GM12801 (cell line): Measurements from ENCODE around the gene BBS4.

Experiments used
- CTCF ChIP-seq: IDR thresholded peaks from one replicate; pipeline ENCODE4 v1.5.1; 2011; ENCODE audit warnings: control low read depth; ENCODE audit not compliant: insufficient read length; ENCODE audit errors: extremely low read depth

Gene BBS4

DNA sequence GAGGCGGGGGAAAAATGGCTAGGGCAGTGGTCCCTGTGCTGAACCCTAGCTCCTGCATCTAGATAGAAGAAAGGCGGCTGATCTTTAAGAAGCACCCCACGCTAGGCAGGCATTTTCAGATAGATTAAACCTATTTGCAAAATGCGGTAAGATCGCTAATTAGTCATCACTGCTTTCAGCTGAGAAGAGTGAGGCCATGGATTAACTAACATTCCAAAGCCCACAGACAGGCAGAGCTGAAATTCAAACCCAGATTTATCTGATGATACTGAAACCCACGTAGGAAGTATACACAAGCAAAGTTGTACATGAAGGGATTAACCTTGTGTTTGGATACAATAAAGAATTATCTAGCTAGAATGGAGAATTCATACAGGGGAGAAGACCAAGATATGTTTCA is 92.8 kb downstream of the BBS4 start:
- no peak for TF ChIP-seq CTCF

GRCh38 chr15:72781631-72782030 is 95.6 kb downstream of the BBS4 start:
- no peak for TF ChIP-seq CTCF

DNA sequence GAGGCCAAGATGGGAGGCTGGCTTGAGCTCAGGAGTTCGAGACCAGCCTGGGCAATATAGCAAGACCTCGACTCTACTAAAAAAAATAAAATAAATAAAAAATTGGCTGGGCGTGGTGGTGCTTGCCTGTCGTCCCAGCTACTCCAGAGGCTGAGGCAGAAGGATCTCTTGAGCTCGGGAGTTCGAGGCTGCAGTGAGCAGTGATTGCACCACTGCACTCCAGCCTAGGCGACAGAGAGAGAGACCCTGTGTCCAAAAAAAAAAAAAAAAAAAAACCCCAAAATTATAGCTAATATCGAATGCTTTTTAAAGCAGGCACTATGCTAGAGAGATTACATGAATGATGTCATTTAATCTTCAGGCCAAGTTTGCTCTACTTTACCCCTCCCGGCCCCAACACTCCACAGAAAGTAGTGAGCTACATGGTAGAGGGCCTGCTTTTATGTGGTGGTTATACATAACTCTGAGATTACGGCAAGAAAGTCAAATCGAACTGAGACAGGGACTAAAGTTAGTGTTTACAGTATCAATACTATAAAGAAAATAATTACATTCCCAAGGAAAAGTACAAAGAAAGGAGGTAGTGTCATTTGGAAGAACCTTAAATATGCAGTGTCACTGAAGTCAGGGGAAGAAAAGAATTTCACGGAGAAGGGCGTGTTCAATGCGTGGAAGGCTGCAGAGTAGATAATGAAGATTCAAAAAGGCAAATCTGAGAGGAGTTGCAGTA is 96.4 kb downstream of the BBS4 start:
- TF ChIP-seq CTCF: no peak

DNA sequence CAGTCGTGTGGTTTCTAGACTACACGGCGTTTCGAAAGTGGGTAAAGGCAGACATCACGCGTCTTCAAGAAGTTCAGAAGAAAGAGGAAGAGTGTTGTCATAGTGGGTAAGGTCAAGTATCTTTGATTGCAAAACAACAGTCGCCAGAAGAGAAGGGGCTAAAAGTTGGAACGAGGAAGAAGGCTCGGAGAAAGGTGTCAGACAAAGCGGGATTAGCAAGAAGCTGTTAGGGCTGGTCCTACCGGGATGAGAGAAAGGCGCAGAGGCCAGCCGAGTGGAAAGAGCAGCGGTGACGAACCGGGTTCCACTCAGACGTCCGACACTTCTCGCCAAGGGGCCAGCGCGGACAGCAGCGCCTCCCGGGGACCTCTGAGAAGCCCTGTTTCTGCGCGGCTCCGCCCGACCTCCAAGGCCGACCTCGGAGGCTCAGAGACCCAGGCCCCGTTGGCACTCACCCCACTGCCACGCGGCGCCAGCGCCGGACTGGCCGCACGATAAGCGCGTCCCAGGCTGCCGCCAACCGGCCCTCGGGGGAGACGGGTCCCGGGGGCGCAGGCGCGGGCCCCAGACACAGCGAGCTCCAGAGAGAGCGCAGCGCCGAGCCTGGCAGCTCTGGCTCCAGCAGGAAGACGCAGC is 97.1 kb downstream of the BBS4 start:
- no peak for TF ChIP-seq CTCF

DNA sequence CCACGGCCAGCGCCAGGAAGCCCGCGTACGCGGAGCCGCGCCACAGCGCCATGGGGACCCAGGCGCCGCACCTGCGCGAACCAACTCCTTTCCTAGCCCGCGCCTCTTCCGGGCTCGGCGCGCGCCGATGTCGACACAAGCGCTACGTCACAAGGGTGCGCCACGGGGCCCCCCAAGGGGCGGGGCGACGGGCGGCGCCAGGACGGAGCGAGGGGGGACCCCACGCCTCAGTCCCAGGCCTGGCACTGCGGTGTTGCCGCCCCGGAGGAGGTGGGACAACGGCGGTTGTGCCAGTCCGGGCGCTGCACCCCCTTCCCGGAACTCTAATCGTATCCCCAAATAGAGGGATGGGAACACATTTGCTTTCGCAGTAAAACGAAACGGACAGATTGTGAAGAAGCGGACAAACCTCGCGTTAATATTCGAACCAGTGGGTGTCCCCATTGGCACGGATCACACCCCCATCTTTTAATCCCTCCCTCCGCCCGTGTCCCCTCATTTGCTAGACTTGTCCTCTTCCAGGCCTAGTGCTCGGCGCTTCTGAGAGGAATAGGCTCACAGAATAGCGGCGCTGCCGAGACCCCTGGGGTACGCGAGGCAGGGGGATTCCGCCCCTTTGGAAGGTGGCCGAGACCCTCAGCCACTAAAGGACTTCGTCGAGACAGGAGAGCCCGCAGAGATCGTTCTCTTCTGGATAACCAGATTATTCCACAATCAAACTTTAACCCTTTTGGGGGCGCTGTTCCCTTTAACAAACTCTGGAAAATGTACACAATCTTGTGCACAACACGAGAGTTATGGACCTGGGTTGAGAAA is 97.8 kb downstream of the BBS4 start, which contains the start of gene ADPGK:
TSS of gene ADPGK (minus strand) at position 119 of the 816 bp plus-strand sequence. CDS start at position 52, 67 bp downstream.
- no peak for TF ChIP-seq CTCF

DNA sequence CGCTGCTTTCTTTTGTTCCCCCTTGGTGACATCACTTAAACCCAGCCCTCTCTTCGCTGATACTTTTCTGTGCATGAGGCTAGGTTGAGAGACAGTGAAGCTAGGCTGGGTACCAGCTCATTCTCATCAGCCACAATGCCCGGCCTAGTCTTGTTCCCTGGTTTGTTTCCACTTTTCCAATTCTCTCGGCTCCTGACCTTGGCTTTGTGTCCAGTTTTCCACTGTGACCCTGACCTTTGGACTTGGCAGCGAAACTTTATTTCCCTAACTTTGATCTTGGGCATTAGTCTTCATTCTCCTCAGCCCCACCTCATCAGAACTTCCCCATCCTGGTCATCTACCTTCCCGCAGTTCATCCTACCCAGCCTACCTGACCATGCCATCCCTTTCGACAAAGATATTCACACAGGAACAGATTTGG is 98.5 kb downstream of the BBS4 start:
- TF ChIP-seq CTCF: no peak

GRCh38 chr15:72785432-72785831 is 99.4 kb downstream of the BBS4 start:
- TF ChIP-seq CTCF: no peak
